HTERT RPE-1 (cell line): ENCODE results near the gene PEX1.
"Not testable (repeated sequence)": the region's sequence is repeated elsewhere in the genome, so short reads cannot be mapped to it uniquely, and the experiment has no call there.

Experiments
- in situ Hi-C: fragments of 300-500 bp; cut with MboI; formaldehyde crosslinking; loops from 4 replicates; pipeline ENCODE4 v1.14.3; 2020; ENCODE audit warnings: low sequenced_read_pairs

PEX1 gene

GRCh38 chr7:92461027-92462003 lies 67.0 kb downstream of the PEX1 start:
- in situ Hi-C loops: no loop called here

DNA sequence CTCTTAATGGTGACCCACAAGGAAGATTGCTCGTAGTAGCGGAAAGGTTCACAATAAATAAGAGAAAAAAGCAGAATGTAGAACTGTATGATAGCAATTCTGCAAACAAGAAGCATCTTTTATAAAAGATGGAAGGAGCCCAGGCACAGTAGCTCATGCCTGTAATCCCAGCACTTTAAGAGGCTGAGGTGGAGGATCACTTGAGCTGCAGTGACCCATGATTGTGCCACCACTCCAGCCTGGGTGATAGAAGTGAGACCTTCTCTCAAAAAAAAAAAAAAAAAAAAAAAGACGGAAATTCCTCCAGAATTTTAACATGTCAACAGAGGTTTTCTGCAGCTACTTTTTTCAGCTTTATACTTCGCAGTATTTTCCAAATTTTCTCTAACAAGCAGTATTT lies 67.8 kb downstream of the PEX1 start:
- in situ Hi-C loops: no loop called here

- in situ Hi-C loops: no loop called here
Measured at GRCh38 chr7:92460109-92460508, 68.2 kb downstream of the PEX1 start.

DNA sequence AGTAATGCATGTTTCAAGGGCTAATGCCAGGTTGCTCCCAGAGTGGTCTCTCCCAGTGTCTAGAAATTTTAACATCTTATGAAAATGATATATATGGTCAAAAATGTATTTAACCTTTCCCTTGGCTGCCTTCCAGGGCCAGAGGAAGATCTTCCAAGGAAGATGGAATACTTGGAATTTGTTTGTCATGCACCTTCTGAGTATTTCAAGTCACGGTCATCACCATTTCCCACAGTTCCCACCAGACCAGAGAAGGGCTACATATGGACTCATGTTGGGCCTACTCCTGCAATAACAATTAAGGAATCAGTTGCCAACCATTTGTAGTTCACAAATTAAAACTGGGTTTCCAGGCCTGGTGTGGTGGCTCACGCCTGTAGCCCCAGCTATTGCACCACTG lies 72.1 kb downstream of the PEX1 start:
- in situ Hi-C loops: no loop called here

DNA sequence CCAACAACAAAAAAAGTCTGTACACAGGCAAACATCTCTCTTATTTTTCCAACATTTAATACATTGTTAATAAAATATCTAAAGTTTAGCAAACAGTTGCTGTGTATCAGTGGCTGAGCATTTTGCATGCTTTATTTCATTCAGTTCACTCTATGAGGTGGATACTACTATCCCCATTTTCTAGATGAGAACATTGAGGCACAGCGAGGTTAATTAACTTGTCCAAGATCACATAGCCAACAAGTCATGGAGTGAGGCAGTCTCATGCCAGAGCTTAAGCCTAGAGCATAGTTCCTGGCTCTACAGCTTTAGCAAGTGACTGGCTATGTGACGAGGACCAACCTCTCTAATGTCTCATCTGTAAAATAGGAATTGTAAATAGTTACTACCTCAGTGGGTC lies 76.7 kb downstream of the PEX1 start:
- in situ Hi-C loops: no loop called here

- in situ Hi-C loops: no loop called here
Measured at GRCh38 chr7:92448205-92448747, 80.0 kb downstream of the PEX1 start.

- in situ Hi-C loops: no loop called here
Measured at GRCh38 chr7:92447345-92448204, 80.7 kb downstream of the PEX1 start, which contains the start of gene GATAD1. Gene GATAD1, plus strand, starts transcription at chr7:92447482. Its CDS starts 248 bp downstream, at chr7:92447730.

GRCh38 chr7:92446869-92447344 lies 81.4 kb downstream of the PEX1 start:
- in situ Hi-C loops: no loop called here

DNA sequence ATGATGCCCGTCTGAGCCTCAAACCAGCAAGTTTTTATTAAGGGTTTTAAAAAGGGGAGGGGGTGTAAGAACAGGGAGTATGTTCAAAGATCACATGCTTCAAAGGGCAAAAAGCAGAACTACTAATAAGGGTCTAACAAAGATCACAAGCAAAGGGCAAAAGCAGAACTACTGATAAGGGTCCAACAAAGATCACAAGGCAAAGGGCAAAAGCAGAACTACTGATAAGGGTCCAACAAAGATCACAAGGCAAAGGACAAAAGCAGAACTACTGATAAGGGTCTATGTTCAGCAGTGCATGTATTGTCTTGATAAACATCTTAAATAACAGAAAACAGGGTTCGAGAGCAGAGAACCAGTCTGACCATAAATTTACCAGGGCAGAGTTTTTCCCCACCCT lies 85.6 kb downstream of the PEX1 start:
- in situ Hi-C loops: not testable (repeated sequence)

DNA sequence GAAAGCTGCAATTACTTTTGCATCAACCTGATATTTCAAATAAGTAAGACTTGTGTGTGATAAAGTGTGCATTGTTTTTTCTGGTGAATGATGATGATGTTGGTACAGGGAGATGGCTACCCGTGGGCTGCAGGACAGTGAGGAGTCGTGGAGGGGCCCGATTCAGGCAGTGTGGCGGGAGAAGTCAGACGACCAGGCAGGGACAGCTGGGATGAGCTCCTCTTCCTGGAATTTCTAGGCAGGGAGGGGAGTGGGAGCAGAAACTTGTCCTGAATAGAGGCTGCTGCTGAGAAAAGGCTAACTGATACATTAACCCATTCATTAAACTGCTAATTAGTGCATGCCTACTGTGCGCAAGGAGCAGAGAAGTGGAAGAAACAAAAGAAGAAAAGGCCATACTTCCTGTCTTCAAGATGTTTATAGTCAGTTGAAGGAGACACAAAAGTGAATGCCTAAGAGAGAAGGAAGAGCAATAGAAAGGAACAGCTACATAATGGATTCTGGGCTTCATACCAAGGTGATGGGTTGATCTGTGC lies 90.3 kb downstream of the PEX1 start:
- in situ Hi-C loops: no loop called here
